ENCODE data around the gene ATP2C2.

DNA sequence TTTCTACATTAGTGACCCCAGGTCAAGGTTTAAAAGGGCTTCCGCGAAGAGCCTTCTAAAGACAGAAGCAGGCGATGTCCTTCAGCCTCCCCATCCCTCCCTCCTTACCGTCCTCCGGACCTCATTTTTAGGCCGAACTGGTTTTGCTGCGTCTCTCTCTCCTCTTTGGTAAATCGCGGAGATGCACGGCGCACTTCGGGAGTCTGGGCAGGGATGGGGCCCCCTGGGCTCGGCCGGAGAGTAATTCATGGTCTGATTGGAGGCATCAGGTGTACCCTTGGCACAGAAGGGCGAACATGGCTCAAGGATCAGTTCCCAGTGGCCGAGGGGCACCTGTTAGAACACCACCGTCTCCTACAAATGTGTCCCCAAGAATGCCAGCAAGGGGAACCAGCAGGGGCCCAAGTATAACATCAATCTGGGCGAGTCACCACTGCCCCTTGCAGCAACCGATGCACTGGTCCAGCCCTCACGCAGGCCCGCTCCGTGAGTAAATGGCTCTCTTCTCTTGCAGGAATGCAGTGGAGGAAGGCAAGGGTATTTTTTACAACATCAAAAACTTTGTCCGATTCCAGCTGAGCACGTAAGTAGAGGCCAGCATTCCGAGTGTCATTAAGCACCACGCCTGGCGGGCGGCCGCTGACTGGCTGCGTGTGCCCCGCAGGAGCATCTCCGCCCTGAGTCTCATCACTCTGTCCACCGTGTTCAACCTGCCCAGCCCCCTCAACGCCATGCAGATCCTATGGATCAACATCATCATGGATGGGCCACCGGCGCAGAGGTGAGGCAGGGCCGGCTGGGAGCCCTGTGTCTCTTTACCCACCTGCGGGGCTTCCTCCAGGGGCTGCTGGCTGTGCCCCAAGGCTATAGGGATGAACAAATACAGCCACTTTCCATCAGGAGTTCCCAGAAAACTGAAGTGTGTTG, 90.5 kb downstream of the ATP2C2 start:
- TF ChIP-seq, protein P1, sequence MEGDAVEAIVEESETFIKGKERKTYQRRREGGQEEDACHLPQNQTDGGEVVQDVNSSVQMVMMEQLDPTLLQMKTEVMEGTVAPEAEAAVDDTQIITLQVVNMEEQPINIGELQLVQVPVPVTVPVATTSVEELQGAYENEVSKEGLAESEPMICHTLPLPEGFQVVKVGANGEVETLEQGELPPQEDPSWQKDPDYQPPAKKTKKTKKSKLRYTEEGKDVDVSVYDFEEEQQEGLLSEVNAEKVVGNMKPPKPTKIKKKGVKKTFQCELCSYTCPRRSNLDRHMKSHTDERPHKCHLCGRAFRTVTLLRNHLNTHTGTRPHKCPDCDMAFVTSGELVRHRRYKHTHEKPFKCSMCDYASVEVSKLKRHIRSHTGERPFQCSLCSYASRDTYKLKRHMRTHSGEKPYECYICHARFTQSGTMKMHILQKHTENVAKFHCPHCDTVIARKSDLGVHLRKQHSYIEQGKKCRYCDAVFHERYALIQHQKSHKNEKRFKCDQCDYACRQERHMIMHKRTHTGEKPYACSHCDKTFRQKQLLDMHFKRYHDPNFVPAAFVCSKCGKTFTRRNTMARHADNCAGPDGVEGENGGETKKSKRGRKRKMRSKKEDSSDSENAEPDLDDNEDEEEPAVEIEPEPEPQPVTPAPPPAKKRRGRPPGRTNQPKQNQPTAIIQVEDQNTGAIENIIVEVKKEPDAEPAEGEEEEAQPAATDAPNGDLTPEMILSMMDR (conservative IDR thresholded peaks at IDR 0.05; ENCODE audit: low read length): no peak
- no peak for TF ChIP-seq EZH2phosphoT487 (IDR thresholded peaks at IDR 0.05; ENCODE audit: borderline replicate concordance)

Data from Loucy (cell line).